Endodermal cell (in vitro differentiated cells): ENCODE measurements around the gene SLC9A3. TPM values are rescaled to one million over a fixed set of nuclear protein-coding genes. Genes with fewer than 3 reads are reported as not detected.
A peak's percentile ranks its signal among the peaks of the same experiment; 100 is the strongest.

Experiments
- DNase-seq: peaks from one replicate; pipeline ENCODE4 v3.0.0-alpha.2; 2017
- H3K27ac ChIP-seq: 2 replicates; pipeline ENCODE4 v1.5.1; 2013; ENCODE audit warnings: mild to moderate bottlenecking, low read depth, low read length, moderate library complexity
- H3K27me3 ChIP-seq: 2 replicates; pipeline ENCODE4 v1.6.1; 2013; ENCODE audit warnings: mild to moderate bottlenecking, low read length, moderate library complexity; ENCODE audit not compliant: insufficient read depth, control insufficient read depth, poor library complexity, severe bottlenecking
- H3K36me3 ChIP-seq: 2 replicates; pipeline ENCODE4 v1.7.0; 2013; ENCODE audit warnings: mild to moderate bottlenecking, low read length, moderate library complexity; ENCODE audit not compliant: control insufficient read depth, insufficient read depth
- H3K4me1 ChIP-seq: one replicate; pipeline ENCODE4 v1.7.0; 2013; ENCODE audit warnings: low read length; ENCODE audit not compliant: control insufficient read depth, insufficient read depth
- H3K4me3 ChIP-seq: 2 replicates; pipeline ENCODE4 v1.5.1; 2013; ENCODE audit warnings: mild to moderate bottlenecking, low read length, moderate library complexity
- H3K9ac ChIP-seq: 2 replicates; pipeline ENCODE4 v1.6.1; 2013; ENCODE audit warnings: mild to moderate bottlenecking, low read length, moderate library complexity; ENCODE audit not compliant: poor library complexity, severe bottlenecking; ENCODE audit errors: extremely low read depth
- H3K9me3 ChIP-seq: 2 replicates; pipeline ENCODE4 v1.6.1; 2013; ENCODE audit warnings: mild to moderate bottlenecking, low read length, moderate library complexity; ENCODE audit not compliant: control insufficient read depth
- H3K27ac Mint-ChIP-seq: 2 replicates; pipeline ENCODE4 v1.8.0; 2020; ENCODE audit warnings: mixed read lengths
- H3K27me3 Mint-ChIP-seq: 2 replicates; pipeline ENCODE4 v1.8.0; 2021; ENCODE audit warnings: mild to moderate bottlenecking, mixed read lengths; ENCODE audit not compliant: insufficient read depth
- H3K36me3 Mint-ChIP-seq: 2 replicates; pipeline ENCODE4 v1.8.0; 2020; ENCODE audit warnings: low read depth, mixed read lengths
- H3K4me1 Mint-ChIP-seq: 2 replicates; pipeline ENCODE4 v1.8.0; 2020; ENCODE audit warnings: mixed read lengths
- H3K4me3 Mint-ChIP-seq: 2 replicates; pipeline ENCODE4 v1.8.0; 2020; ENCODE audit warnings: mild to moderate bottlenecking, moderate library complexity, mixed read lengths
- H3K9me3 Mint-ChIP-seq: 2 replicates; pipeline ENCODE4 v1.8.0; 2020; ENCODE audit warnings: mild to moderate bottlenecking, mixed read lengths
- CTCF ChIP-seq: fragments of 200-600 bp; sonication (generic); conservative IDR thresholded peaks from 2 replicates; pipeline ENCODE4 v1.5.0; 2021; ENCODE audit warnings: antibody characterized with exemption, mild to moderate bottlenecking
- WGBS, 2 experiments: methylation state at CpG; one replicate each; pipeline versions ENCODE4 v1.1.5 to v1.1.7; 2013; ENCODE audit warnings: missing lambda C conversion rate in 2 of 2, mixed read lengths in 1 of 2; ENCODE audit not compliant: insufficient coverage in 1 of 2, insufficient read length in 1 of 2; 5-methylcytosine and 5-hydroxymethylcytosine counted together
- total RNA-seq, 2 donors: library from RNA; stranded (reverse); fragmentation: NEBNext Ultra II Directional in 1 of 2; extraction: Animal tissue kit (Norgen Biotek cat#: 25700) in 1 of 2; gene quantifications; 2 replicates in 1 of 2; 3 replicates in 1 of 2; pipeline ENCODE4 v1.2.1, GENCODE V29; 2021

The SLC9A3 gene
- total RNA-seq, 2 donors from 2014 or later = 1.3 to 1.5 TPM

DNA sequence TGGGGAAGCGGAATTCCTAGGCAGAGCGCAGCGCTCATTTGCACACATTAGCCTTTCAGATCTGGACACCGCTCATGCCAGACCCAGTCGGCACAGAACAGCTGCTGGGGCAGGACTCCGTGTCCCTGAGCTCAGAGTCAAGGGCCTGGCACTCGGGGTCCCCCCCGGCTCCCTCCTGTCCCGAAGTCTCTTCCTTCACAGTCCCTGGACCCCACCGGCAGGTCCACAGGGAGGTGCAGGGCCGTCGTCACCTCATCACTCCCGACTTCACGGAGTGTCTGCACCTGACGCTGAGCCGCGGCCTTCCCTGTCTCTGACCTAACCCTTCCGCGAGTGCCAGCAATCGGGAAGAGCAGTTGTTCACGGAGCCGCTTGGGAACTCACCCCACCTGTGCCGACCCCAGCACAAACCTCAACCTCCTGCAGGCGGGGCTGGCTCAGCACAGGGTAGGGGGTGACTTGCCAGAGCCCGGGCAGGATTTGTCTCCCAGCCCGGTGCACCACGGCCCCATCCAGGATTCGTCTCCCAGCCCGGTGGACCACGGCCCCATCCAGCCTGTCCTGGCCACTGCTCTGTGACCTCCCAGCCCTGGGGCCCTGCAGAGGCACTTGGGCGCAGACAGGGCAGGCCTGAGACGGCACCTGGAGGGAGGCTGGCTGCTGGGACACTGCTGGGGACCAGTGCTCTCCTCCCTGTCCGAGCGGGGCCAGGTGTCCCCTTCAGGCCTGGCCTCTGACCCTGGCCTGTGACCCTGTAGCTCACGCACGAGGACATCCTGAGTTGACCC lies 9.9 kb upstream of the SLC9A3 start:
- Histone ChIP-seq H3K4me1 (peaks cover 2% of the 10 kb centered on the region), H3K4me3 (no peak overlapping the region), H3K36me3 (no peaks in the 10 kb centered on the region), H3K9me3 (no peaks in the 10 kb centered on the region), H3K27ac (no peak overlapping the region), H3K9ac (no peak overlapping the region), H3K27me3 (peaks cover 30% of the 10 kb centered on the region)
- DNase-seq = no peak
- H3K4me3 Mint-ChIP-seq = no peak overlapping the region
- TF ChIP-seq CTCF = no peak
- H3K27me3 Mint-ChIP-seq = peaks cover 27% of the 10 kb centered on the region
- no peaks in the 10 kb centered on the region for H3K36me3 Mint-ChIP-seq
- no peak overlapping the region for H3K27ac Mint-ChIP-seq
- peaks cover 10% of the 10 kb centered on the region for H3K4me1 Mint-ChIP-seq
- 92 to 94% methylated on average over 21 to 36 of the region's 36 CpGs for WGBS, 2 experiments
- H3K9me3 Mint-ChIP-seq = no peaks in the 10 kb centered on the region

DNA sequence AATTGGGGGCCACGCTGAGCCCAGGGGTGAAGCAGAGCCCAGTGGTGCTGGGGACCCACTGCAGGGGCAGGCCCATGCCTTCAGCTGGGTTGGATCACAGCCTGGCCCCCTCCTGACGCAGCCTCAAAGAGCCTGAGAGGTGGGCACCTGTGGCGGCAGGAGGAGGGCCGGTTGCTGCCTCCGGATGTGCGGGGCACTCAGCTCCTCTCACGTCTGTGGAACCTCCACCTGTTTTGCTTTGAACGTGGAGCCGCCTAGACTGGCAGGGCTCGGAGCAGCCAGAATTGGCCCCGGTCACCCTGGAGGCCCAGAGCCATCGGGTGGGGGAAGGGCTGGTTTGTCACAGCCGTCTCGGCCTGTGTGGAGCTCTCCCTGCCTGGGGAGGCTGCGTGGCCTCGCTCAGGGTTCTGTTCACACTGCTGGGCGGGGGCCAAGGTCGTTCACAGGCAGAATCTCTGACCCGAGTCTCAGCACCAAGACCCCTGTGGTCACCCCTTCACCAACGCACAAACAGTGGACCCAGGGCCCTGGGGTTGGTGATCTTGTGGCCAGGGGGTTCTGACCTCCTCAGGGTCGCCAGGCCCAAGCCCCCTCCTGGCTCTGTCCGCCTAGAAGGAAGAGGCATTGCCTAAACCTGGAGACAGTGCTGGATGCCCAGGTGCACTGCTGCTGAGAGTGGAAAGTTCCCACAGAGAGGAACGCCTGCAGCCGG lies 9.2 kb upstream of the SLC9A3 start:
- H3K36me3 Mint-ChIP-seq = no peaks in the 10 kb centered on the region
- H3K27ac Mint-ChIP-seq = no peak overlapping the region
- peaks cover 28% of the 10 kb centered on the region for H3K27me3 Mint-ChIP-seq
- no peak for TF ChIP-seq CTCF
- 87 to 90% methylated on average over 17 to 24 of the region's 24 CpGs for WGBS, 2 experiments
- no peaks in the 10 kb centered on the region for H3K9me3 Mint-ChIP-seq
- Histone ChIP-seq H3K36me3 (no peaks in the 10 kb centered on the region), H3K27me3 (peaks cover 35% of the 10 kb centered on the region), H3K9me3 (no peaks in the 10 kb centered on the region), H3K9ac (no peak overlapping the region), H3K27ac (peak overlapping the region; percentile 40), H3K4me3 (no peak overlapping the region), H3K4me1 (peaks cover 2% of the 10 kb centered on the region)
- H3K4me3 Mint-ChIP-seq = no peak overlapping the region
- H3K4me1 Mint-ChIP-seq = peaks cover 10% of the 10 kb centered on the region
- no peak for DNase-seq

DNA sequence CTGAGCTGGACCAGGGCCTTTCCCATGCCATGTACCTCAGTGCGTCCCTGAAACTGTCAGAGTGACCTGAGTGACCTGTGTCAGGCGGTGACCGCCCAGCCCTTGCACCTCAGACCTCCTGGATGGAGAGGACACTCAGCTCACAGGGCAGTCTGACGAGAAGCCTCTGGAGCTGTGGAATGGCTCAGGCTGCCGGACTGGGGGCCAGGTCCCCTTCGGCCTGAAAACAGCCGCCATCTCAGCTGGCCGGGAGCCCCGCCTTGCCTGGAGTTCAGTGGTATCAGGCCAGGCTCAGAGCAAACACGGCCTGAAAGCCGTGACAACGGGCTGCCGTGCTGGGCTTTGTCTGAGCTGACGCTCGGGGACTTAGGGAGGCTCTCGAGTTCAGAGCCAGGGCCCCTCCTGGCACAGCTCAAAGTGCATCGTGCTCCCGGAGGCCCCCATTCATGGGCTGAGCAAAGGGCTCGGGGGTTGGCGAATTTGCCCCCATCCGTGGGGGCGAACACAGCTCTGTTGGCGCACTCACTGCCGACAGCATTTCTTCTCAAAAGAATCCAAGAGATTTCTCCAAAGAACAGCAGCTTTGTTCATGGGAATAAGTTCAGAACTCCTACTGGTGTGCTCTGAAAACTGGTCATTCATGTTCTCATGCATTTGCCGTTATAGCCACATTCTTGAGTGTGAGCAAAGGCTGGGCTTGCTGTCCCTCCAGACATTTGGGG lies 8.4 kb upstream of the SLC9A3 start:
- Mint-ChIP-seq H3K27ac (peak overlapping the region; percentile 66), H3K4me3 (no peak overlapping the region), H3K36me3 (no peaks in the 10 kb centered on the region), H3K9me3 (no peaks in the 10 kb centered on the region), H3K4me1 (peaks cover 10% of the 10 kb centered on the region), H3K27me3 (peaks cover 32% of the 10 kb centered on the region)
- no peaks in the 10 kb centered on the region for H3K36me3 ChIP-seq
- H3K27me3 ChIP-seq = peaks cover 41% of the 10 kb centered on the region
- no peak for TF ChIP-seq CTCF
- H3K9me3 ChIP-seq = no peaks in the 10 kb centered on the region
- peaks cover 2% of the 10 kb centered on the region for H3K4me1 ChIP-seq
- no peak for DNase-seq
- 83 to 86% methylated on average over 21 to 25 of the region's 25 CpGs for WGBS, 2 experiments
- peak overlapping the region; percentile 40 for H3K27ac ChIP-seq
- H3K4me3 ChIP-seq = no peak overlapping the region
- no peak overlapping the region for H3K9ac ChIP-seq
